Common myeloid progenitor, CD34-positive (primary cell): ENCODE results near the gene MTMR3.
A peak's percentile ranks its signal among the peaks of the same experiment; 100 is the strongest.
"Not testable (repeated sequence)": the region's sequence is repeated elsewhere in the genome, so short reads cannot be mapped to it uniquely, and the experiment has no call there.

Experiments
- CTCF ChIA-PET: fragments of 350-600 bp; sonication (Branson Sonifier 250); formaldehyde crosslinking; loops from one replicate; lab custom pipeline; 2021; ENCODE audit warnings: antibody characterized with exemption; lab: Charles Lee
- POLR2A ChIA-PET: fragments of 350-600 bp; sonication (Branson Sonifier 250); formaldehyde crosslinking; loops from one replicate; lab custom pipeline; 2021; ENCODE audit warnings: antibody characterized with exemption; lab: Charles Lee
- DNase-seq, 3 donors: peaks; one replicate each; pipeline versions ENCODE4 v3.0.0 to v3.0.0-alpha.2; 2013
- H3K27ac ChIP-seq, 2 experiments: 1 replicate in 1 of 2; 2 replicates in 1 of 2; pipeline ENCODE4 v1.7.0; 2013; ENCODE audit warnings: inconsistent platforms in 2 of 2, low read length in 2 of 2, mild to moderate bottlenecking in 2 of 2, low read depth in 1 of 2, moderate library complexity in 1 of 2; ENCODE audit not compliant: severe bottlenecking in 2 of 2, insufficient read depth in 1 of 2, poor library complexity in 1 of 2
- H3K27me3 ChIP-seq, 5 experiments: replicated peaks in 2 of 5; 1 replicate in 3 of 5; 2 replicates in 2 of 5; pipeline versions ENCODE4 v1.6.1 to v1.7.0; 2013; ENCODE audit warnings: low read length in 4 of 5, mild to moderate bottlenecking in 2 of 5, moderate library complexity in 2 of 5, inconsistent platforms in 1 of 5; ENCODE audit not compliant: insufficient read depth in 5 of 5, control insufficient read depth in 4 of 5
- H3K36me3 ChIP-seq, 4 experiments: 1 replicate in 2 of 4; 2 replicates in 2 of 4; pipeline versions ENCODE4 v1.6.1 to v1.7.0; 2013; ENCODE audit warnings: low read length in 3 of 4, control low read depth in 1 of 4, mild to moderate bottlenecking in 1 of 4; ENCODE audit not compliant: control insufficient read depth in 4 of 4, insufficient read depth in 4 of 4
- H3K4me1 ChIP-seq, 4 experiments: 1 replicate in 3 of 4; 2 replicates in 1 of 4; pipeline versions ENCODE4 v1.6.1 to v1.7.1; 2013; ENCODE audit warnings: low read length in 3 of 4, mild to moderate bottlenecking in 3 of 4, control low read depth in 1 of 4, inconsistent platforms in 1 of 4, moderate library complexity in 1 of 4; ENCODE audit not compliant: control insufficient read depth in 4 of 4, insufficient read depth in 4 of 4; ENCODE audit errors: control extremely low read depth in 1 of 4
- H3K4me3 ChIP-seq, 7 experiments: 1 replicate in 4 of 7; 2 replicates in 3 of 7; pipeline versions ENCODE4 v1.5.1 to v1.7.0; 2013; ENCODE audit warnings: mild to moderate bottlenecking in 7 of 7, low read length in 6 of 7, moderate library complexity in 6 of 7, inconsistent platforms in 2 of 7, low read depth in 2 of 7, control low read depth in 1 of 7; ENCODE audit not compliant: insufficient read depth in 4 of 7, control insufficient read depth in 1 of 7; ENCODE audit errors: extremely low read depth in 1 of 7
- H3K9me3 ChIP-seq, 5 experiments: 1 replicate in 4 of 5; 2 replicates in 1 of 5; pipeline versions ENCODE4 v1.6.1 to v1.7.1; 2013; ENCODE audit warnings: low read length in 4 of 5, mild to moderate bottlenecking in 2 of 5, inconsistent platforms in 1 of 5, low read depth in 1 of 5, moderate library complexity in 1 of 5; ENCODE audit not compliant: control insufficient read depth in 4 of 5, insufficient read depth in 2 of 5; ENCODE audit errors: control extremely low read depth in 1 of 5
- WGBS: methylation state at CpG from one replicate; pipeline ENCODE4 v1.1.5; 2013; ENCODE audit not compliant: insufficient coverage; 5-methylcytosine and 5-hydroxymethylcytosine counted together

Gene MTMR3

DNA sequence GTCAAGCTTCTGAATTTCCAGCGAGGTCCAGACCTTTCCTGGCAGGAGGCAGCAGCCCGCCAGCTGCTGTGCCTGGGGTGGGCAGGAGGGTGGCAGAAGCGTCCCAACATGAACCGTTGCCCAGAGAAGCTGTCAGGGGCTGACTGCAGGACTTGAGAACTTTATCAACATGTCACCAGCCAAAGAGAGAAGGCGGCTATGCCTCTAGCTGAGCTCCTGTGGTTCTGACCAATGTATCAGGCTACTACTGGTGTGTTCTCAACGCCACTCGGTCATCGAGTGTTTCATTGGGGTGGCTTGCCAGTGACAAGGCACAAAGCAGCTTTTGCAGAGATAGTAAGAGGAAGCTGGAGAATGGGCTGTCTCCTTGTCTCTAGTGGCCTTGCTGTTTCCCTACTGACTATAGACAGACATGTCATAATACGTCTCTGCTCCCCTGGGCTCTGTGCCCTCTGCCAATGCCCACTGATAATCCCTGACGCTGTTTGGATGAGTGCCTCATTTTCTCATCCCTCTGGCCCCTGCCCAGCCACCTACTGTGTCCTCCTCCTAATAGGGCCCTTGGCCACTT lies 27.3 kb upstream of the MTMR3 start:
- no peak overlapping the region for H3K27ac ChIP-seq
- WGBS = 69% methylated on average over 10 of the region's 10 CpGs
- H3K36me3 ChIP-seq = no peaks in the 10 kb centered on the region
- ChIA-PET POLR2A (no interaction called here), CTCF (interaction anchor here (1.3 kb wide), 1 partner anchor 10 kb away, joined by 4 read pairs; no protein-coding TSS in a partner anchor)
- no peaks in the 10 kb centered on the region for H3K9me3 ChIP-seq
- DNase-seq = peak in 2 of 3 donors; percentile 16 to 40
- no peaks in the 10 kb centered on the region for H3K27me3 ChIP-seq
- H3K4me1 ChIP-seq = peaks cover 0 to 3% (median 0%) of the 10 kb centered on the region in 4 experiments
- H3K4me3 ChIP-seq = no peak overlapping the region

DNA sequence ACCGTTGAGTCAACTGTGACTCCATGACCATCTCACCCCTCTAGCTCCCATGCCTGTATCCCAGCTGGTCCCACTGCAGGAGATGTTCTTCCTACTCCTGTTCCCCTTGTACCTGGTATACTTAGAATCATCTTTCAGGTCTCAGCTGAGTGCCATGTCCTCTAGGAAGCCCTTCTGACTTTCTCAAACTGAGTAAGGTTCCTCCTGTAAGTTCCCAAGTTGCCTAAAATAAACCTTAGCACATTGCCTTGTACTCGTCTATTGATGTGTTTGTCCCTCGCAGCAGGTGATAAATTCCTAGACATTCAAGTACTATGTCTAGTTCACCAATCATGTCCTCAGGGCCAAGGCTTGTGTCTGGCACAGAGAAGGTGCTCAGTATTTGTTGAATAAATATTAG lies 26.5 kb upstream of the MTMR3 start:
- no peaks in the 10 kb centered on the region for H3K36me3 ChIP-seq
- no peak overlapping the region for H3K27ac ChIP-seq
- WGBS = 94% methylated on average over 3 of the region's 3 CpGs
- no peaks in the 10 kb centered on the region for H3K27me3 ChIP-seq
- H3K4me3 ChIP-seq = no peak overlapping the region
- ChIA-PET CTCF (no interaction called here), POLR2A (no interaction called here)
- no peaks in the 10 kb centered on the region for H3K9me3 ChIP-seq
- H3K4me1 ChIP-seq = peaks cover 0 to 3% (median 0%) of the 10 kb centered on the region in 4 experiments
- no peak for DNase-seq

DNA sequence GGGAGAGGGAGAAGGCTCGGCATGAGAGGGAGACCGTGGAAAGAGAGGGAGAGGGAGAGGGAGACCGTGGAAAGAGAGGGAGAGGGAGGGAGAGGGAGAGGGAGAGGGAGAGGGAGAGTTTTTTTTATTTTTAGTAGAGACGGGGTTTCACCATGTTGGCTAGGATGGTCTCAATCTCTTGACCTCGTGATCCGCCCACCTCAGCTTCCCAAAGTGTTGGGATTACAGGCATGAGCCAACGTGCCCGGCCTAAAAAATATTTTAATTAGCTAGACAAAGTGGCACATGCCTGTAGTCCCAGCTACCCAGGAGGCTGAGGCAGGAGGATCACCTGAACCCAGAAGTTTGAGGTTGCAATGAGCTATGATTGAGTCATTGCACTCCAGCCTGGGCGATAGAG lies 23.9 kb upstream of the MTMR3 start:
- not testable (repeated sequence) for H3K4me1 ChIP-seq, DNase-seq, H3K4me3 ChIP-seq, H3K36me3 ChIP-seq, H3K27ac ChIP-seq, H3K27me3 ChIP-seq, H3K9me3 ChIP-seq
- ChIA-PET POLR2A (interaction anchor here (0.6 kb wide), 1 partner anchor 66 kb away, joined by 3 read pairs; no protein-coding TSS in a partner anchor), CTCF (interaction anchor here (0.6 kb wide), 1 partner anchor 385 kb away, joined by 4 read pairs; no protein-coding TSS in a partner anchor)
- WGBS = 97% methylated on average over 7 of the region's 9 CpGs

DNA sequence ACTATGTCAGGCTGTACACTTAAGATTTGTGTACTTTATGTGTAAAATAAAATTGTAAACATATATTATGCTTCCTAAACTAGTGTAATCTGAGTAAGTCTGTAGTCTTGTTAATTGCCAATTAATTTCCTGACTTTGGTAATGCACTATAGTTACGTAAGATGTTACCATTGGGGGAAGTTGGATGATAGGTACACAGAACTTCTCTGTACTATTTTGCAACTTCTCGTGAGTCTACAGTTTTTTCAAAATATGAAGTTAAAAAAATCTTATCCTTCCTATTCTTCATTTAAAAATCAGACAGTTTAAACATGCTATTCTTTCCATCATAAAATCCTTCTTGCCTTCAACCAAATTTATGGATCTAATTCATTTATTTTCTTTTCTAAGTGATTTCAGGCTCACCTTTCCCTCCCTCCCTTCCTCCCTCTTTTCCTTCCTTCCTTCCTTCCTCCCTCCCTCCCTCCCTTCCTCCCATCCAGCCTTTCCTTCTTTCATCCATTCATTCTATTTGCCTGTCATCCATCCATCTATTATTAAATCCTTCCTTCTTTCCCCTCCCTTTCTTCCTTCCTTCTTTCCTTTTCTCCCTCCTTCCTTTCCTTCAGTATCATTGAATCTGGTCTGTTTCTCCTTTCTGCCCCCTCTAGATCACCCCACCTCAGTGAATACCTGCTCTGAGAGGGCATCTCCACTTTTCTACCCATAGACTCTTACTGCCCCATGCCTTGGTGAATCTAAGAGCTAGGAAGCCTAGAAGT lies 22.8 kb upstream of the MTMR3 start:
- H3K9me3 ChIP-seq = no peaks in the 10 kb centered on the region
- no CpG with 5 or more reads among the region's 2 CpGs for whole genome bisulfite sequencing
- ChIA-PET POLR2A (no interaction called here), CTCF (no interaction called here)
- peak in 2 of 3 donors; percentile 35 to 40 for DNase-seq
- H3K4me3 ChIP-seq = no peak overlapping the region
- H3K27ac ChIP-seq = no peak overlapping the region
- peaks cover 0 to 3% (median 0%) of the 10 kb centered on the region in 4 experiments for H3K4me1 ChIP-seq
- H3K27me3 ChIP-seq = no peaks in the 10 kb centered on the region
- H3K36me3 ChIP-seq = no peaks in the 10 kb centered on the region

DNA sequence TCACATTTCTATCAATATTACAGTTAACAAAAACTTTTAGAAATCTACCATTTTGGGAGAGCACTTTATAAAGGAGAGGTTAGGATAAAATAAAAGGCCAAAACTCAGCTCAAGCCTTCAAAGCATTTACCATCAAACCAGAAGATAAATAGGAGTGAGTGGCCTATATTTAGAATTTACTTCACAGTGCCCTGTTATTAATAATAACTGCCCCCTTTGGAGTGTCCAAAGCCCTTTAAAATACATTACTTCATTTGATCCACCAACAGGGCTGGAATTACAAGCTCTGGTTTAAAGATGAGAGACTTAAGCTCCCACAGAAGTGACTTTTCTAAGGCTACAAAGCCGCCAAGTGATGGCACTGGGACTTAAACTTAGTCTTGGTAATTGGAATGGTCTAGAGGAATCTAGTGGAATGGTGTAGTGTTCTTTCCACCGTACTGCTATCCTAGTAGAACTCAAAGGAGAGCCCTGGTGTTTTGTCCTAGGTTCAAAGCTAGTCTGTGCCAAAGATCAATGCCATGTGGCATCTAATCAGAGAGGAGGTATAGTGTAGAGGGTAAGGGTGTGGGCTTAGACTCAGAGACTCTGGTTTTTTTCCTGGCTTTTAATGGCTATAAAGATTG lies 21.2 kb upstream of the MTMR3 start:
- POLR2A ChIA-PET = no interaction called here
- WGBS = 100% methylated on average over 1 of the region's 2 CpGs

DNA sequence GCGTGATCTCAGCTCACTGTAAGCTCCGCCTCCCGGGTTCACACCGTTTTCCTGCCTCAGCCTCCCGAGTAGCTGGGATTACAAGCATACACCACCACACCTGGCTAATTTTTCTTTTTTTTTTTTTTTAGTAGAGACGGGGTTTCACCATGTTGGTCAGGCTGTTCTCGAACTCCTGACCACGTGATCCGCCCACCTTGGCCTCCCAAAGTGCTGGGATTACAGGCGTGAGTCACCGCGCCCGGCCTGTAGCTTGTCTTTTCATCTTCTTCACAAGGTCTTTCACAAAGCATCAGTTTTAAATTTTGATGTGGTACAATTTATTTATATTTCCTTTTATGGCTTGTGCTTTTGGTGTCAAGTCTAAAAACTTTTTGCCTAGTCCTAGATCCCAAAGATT lies 17.4 kb upstream of the MTMR3 start:
- DNase-seq, H3K27me3 ChIP-seq, POLR2A ChIA-PET, H3K27ac ChIP-seq, H3K36me3 ChIP-seq, H3K9me3 ChIP-seq, H3K4me3 ChIP-seq, H3K4me1 ChIP-seq: not testable (repeated sequence)
- WGBS = 100% methylated on average over 10 of the region's 13 CpGs
- CTCF ChIA-PET = interaction anchor here (0.6 kb wide), 1 partner anchor 1366 kb away, joined by 3 read pairs; no protein-coding TSS in a partner anchor

More for the DNA sequence above, 21.2 kb upstream of the MTMR3 start:
- DNase-seq = no peak
- H3K27ac ChIP-seq = no peak overlapping the region
- peaks cover 0 to 3% (median 0%) of the 10 kb centered on the region in 4 experiments for H3K4me1 ChIP-seq
- no peaks in the 10 kb centered on the region for H3K27me3 ChIP-seq
- H3K9me3 ChIP-seq = no peaks in the 10 kb centered on the region
- H3K4me3 ChIP-seq = no peak overlapping the region
- H3K36me3 ChIP-seq = no peaks in the 10 kb centered on the region
- CTCF ChIA-PET = interaction anchor here (1.2 kb wide), 1 partner anchor 17 kb away, joined by 3 read pairs; no protein-coding TSS in a partner anchor

DNA sequence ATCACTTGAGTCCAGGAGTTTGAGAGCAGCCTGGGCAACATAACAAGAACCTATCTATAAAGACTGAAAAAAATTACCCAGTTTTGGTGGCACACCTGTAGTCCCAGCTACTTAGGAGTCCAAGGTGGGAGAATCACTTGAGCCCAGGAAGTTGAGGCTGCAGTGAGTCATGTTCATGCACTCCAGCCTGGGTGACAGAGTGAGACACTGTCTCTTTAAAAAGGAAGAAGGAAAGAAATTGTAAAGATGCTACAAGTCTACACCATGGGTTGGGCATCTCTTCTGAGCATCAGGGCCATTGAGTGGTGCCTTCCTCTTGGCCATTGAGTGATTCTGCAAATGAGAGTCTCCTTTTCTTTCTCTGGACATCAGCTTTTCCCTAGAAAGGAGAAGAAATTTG lies 15.7 kb upstream of the MTMR3 start:
- ChIA-PET POLR2A (no interaction called here), CTCF (no interaction called here)
- H3K27me3 ChIP-seq = no peaks in the 10 kb centered on the region
- DNase-seq = no peak
- no peak overlapping the region for H3K4me3 ChIP-seq
- H3K9me3 ChIP-seq = no peaks in the 10 kb centered on the region
- peaks cover 0 to 9% (median 5%) of the 10 kb centered on the region in 4 experiments for H3K4me1 ChIP-seq
- H3K27ac ChIP-seq = no peak overlapping the region
- no peaks in the 10 kb centered on the region for H3K36me3 ChIP-seq
